HG03060 (cell line): ENCODE results near the gene OTOG.

Source experiments
- ATAC-seq: cut with Tn5 transposase; IDR thresholded peaks from one replicate; pipeline ENCODE4 v1.9.1; 2021; ENCODE audit warnings: low read depth, moderate number of reproducible peaks; ENCODE audit not compliant: unreplicated experiment

Gene OTOG

DNA sequence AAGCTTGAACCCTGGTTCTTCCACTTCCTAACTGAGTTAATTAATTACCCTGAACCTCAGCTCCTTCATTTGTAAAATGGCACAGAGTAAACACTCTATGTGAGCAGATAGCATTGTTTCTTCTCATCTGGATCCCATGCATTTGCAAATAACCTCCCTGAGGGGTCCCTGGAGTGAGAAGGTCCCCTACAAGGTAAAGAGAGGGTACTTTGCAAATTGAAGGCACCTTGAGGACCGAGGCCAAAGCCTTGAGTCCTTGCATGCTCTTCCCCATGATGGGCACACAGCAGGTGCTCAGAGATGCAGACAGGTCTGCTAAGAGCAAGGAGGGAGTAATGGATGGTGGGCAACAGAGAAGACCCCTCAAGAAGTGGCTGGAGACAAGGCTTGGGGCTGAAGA lies 33.2 kb downstream of the OTOG start:
- no peak for ATAC-seq

GRCh38 chr11:17581036-17581731 lies 34.1 kb downstream of the OTOG start:
- no peak for ATAC-seq

DNA sequence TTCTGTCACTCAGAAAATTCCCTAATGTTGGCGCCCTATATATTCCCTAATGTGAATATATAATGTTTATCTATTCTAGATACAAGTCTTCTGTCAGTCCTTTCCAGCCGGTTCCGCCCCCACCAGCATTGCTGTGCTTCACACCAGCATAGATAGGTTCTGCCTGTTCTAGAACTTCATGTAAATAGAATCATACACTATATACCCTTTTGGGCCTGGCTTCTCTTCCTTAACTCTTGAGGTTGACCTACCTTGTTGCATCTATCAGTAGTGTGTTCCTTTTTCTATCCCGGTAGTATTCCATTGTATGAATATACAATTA lies 34.6 kb downstream of the OTOG start:
- ATAC-seq, result no peak

DNA sequence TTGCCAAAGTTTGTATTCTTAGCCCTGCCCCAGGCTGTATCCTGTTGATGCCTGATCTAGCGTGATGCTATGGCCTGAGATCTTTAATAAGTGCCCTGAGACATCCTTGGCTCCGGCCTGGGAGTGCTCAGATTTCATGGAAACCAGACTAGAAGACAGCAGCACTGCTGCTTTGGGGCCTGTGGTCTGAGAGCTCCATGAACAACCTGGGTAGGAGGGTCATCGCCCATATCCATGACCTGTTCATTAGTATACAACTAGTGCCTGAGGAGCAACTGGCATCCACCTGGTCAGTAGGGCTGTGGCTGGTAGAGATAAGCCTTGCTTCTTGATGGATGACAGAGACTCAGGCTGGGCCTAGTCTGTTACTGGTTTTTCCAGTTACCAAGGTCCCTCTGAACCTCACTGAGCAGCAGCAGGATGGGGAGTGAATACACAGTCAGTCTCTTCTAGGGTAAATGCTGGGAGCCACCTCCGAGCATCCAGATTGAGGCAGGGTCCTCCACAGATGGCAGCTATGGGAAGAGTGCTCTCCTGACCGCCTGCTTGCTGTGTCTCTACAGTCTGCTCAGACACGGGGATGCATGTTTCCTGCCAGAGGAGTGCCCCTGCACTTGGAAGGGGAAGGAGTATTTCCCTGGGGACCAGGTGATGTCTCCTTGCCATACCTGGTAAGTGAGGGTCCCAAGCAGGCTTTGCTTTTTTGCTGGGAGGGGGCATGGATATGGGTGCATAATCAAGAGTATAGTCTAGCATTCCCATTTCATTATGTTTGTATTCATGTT lies 39.0 kb downstream of the OTOG start:
- ATAC-seq, result no peak

DNA sequence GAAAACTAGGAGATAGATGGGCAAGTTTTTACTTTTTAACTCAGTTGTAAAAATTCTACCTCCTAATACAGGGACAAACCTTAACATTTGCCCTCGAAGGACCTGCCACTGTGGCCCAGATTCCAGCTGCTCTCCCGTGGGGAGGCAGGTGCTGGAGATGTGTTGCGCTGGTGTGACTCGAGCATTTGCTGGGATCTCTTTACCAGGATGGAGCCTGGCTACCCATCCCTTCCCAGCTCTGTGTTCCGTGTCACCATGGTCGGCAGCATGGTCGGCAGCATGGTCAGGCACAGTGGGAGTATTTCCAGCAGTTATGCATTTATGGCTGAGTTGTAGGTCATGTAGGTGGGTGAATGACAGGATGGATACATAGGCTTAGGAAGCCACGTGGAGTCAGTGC lies 41.1 kb downstream of the OTOG start:
- no peak for ATAC-seq

DNA sequence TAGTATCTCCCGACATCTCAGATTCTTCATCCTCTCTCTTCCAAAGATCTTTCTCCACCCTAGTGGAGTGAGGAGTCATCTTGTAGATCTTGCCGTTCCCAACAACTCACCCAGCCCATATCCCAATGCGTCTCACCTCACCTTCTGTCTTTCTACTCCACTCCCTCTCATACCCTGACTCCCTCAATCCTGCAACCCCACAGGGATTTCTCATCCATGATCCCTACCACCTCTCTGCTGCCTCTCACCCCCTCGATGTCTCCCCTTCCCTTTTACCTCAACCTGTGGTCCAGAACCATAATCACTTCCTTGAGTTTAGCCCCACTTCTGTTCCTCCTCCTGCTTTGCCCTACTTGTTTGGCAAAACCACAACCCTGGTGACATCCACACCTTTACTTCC lies 41.7 kb downstream of the OTOG start:
- no peak for ATAC-seq

- no peak for ATAC-seq
These were observed 43.4 kb downstream of the OTOG start for GRCh38 chr11:17590463-17590862.

GRCh38 chr11:17591293-17591692 lies 44.2 kb downstream of the OTOG start:
- no peak for ATAC-seq

- ATAC-seq, result no peak
These were observed 46.6 kb downstream of the OTOG start for GRCh38 chr11:17593466-17594245.

DNA sequence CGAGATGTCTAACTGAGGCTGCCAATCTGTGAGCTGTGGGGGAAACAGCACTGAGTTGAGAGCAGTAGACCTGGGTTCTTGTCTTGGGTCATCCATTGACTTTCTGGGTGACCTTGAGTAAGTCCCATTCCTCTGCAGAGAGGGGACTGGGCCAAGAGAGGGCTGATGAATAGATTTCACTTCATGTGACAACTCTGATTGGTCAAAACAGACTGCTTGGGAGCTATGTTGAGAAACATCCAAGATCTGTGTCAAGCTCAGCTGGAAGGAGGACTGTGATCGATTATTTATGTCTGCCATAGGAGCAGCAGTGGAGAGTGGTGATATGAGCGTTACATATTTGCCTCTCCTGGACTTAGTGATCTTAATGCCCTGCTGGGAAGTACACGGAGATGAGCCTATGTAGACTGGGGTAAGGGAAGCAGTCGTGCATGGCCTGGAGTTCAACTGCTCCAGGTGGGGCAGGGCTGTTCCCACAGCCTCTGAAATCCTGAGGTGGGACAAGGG lies 47.7 kb downstream of the OTOG start:
- ATAC-seq, result no peak

- no peak for ATAC-seq
These were observed 48.7 kb downstream of the OTOG start for GRCh38 chr11:17595526-17596309.

DNA sequence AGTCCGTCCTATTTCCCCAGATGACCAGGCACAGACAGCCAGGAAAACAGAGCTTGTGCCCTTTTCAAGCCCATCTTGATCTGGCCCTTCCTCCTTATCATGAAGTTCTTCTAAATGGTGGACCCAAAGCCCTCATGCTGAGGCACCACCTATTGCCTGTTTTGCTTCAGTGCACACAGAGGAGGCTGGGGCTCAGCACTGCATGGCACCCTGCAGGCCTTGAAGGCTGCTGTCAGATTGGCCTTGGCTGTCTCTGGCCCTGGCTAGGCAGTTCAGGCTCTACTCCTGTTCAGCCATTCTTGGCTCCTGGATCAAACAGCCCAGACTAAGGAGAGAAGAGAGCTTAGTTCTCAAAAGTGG lies 49.2 kb downstream of the OTOG start:
- no peak for ATAC-seq

GRCh38 chr11:17596711-17597110 lies 49.7 kb downstream of the OTOG start:
- ATAC-seq, result no peak

DNA sequence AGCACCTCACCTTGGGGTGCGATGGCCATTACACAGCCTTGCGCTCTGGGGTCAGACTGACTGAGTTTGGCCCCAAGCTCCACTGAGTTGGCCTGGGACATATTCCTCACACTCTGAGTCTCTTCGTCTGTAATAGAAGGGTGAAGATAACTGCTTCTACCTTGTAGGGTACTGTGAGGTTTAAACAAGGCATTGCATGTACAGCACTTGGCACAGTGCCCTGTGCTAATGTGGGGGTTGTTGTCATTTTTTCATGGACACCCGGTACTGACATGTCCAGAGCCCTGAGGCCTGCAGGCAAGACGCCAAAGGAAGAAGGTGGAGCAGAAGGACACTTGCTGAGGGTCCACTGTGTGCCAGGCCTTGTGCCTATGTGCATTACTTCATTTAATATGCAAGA lies 50.7 kb downstream of the OTOG start:
- ATAC-seq, result no peak

- peak; percentile 63 for ATAC-seq
These were observed 51.8 kb downstream of the OTOG start for GRCh38 chr11:17598700-17599459.

- no peak for ATAC-seq
These were observed 52.4 kb downstream of the OTOG start for GRCh38 chr11:17599460-17599925.

DNA sequence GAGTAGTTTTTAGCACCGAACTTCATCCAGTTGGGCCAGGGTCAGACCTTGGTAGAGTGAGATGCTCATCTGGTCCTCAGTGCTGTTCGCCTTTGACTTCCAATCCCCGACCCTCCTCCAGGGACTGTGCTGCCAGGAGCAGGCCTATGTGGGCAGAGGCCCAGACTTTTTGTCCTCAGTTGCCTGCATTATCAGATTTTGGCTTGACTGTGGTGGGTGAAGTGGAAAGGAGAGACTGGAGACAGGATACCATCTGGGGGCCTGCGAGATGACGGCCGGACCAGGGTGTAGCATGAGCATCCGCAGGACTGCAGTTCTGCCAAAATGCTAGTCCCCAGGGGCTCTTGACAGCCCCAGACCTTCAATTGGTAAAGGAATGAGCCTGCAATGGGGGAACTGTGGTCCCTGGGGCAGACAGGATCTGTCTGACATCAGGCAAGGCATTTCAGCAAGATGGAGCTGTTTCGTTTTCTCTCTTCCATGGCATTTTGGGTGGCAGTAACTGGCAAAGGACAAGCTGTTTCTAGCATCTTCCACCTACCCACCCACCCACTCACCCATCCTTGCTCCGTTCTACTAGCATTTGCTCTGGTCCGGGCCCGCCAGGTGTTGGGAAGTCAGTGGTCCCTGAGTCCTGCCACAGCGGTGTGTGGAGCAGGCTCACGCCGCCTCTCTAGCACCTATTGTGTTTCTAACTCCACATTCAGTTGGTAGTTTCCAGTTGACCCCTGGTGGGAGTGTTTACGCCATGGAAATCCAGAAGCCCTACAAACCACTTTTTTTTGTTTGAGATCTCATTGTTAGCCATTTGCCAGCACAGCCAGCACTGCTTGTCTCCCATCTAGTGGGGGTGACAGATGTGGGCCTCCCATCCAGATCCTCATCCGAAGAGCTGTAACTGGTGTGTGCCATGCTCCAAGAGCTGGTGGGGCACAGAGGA lies 53.5 kb downstream of the OTOG start:
- ATAC-seq, result no peak

GRCh38 chr11:17601256-17601671 lies 54.2 kb downstream of the OTOG start:
- ATAC-seq, result no peak

DNA sequence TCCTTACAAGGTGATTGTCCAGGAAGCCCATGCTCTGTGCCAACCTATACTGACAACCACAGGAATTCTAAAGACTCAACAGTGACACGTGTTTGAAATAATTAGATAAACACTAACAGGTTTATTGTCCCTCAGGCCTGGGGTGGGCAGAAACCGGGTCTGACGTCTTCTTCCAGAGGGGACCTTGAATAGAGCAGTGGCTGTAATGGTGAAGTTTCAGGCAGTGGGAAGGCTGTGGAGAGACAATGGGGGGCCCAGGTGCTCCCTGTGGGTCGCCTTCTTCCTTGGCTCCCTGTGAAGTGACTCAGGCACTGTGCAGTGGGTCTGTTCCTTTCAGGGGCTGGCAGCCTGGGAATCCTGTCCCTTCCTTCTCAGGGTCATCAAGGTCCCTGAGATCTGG lies 54.6 kb downstream of the OTOG start:
- ATAC-seq, result no peak
